ENCODE measurements around the gene CEP104. TPM values are rescaled to one million over a fixed set of nuclear protein-coding genes. Genes with fewer than 3 reads are reported as not detected.

CEP104 gene
- total RNA-seq, 1 experiment from 2014 or later, result 34.5 TPM

DNA sequence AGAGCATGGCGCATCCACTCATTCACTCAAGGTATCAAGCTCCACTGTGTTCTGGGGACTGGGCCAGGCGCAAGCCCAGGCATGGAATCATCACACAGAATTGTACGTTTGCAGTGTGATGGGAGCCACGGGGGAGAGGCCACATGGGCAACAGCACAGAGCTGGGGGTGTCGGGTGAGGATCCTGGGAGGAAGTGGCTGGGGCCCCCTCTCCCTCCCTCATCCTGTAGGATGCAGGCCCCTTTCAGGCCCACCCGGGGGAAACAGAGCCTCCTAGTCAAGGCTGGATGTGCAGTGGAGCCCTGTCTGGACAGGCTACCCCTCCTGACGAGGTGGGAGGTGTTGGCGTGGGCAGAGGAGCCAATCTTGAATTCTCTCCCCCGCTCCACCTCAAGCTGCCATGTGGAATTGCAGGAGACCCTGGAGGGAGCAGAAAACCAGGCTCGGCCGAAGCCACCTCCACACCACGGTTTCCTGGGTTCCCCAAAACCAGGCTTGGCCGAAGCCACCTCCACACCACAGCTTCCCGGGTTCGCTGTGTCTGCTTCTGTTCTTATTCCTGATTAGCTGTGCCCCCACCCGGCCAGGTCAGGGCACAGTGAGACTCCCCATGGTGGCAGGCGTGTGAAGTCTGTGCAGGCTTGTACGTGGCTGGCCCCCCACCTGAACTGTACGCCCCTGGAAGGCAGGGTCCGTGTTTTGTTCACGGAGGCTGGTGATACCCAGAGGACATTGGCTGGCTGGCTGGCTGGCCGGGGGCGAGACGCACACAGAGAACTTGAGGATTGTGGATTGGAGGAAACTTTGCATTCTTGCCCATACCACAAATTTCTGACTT is 47.2 kb upstream of the CEP104 start:
- H3K9ac ChIP-seq (ENCODE audit: extremely low read depth, insufficient read length, low read length), result no peak overlapping the region
- H4K8ac ChIP-seq (replicated peaks; ENCODE audit: insufficient read length, low read depth, low read length), result no peak overlapping the region
- no peak overlapping the region for H2BK15ac ChIP-seq (ENCODE audit: low read depth, low read length)
- no peak overlapping the region for H2BK12ac ChIP-seq (ENCODE audit: insufficient read length, low read depth, low read length)
- WGBS (ENCODE audit: extremely low coverage, insufficient read length, low lambda C conversion rate), result no CpG with 5 or more reads among the region's 24 CpGs
- Mint-ChIP-seq H3K4me3 (peak overlapping the region in 1 of 2 experiments; percentile 28; a peak in 1 of 5 replicates), H3K27ac (peak overlapping the region in 2 of 3 experiments; percentile 38 to 61; a peak in 1 of 7 replicates), H3K9me3 (peaks cover 0 to 2% of the 10 kb centered on the region in 2 experiments; a peak in 1 of 5 replicates), H3K4me1 (peaks cover 25 to 30% of the 10 kb centered on the region in 2 experiments), H3K27me3 (ENCODE audit: low read depth) (no peaks in the 10 kb centered on the region), H3K36me3 (ENCODE audit: insufficient read depth in 1 of 3, low read depth in 3 of 3) (no peaks in the 10 kb centered on the region; a peak in 2 of 7 replicates)
- H3K4me1 ChIP-seq (ENCODE audit: insufficient read depth, low read length), result no peaks in the 10 kb centered on the region
- no peak overlapping the region for H3K18ac ChIP-seq (ENCODE audit: insufficient read length, low read depth, low read length)
- H2BK20ac ChIP-seq (ENCODE audit: low read depth, low read length, poor library complexity, severe bottlenecking), result no peak overlapping the region
- no peak overlapping the region for H4K91ac ChIP-seq (ENCODE audit: insufficient read length, low read depth, low read length)
- H3K14ac ChIP-seq (ENCODE audit: insufficient read depth, low read length), result no peak overlapping the region; the same call in 1 of the 2 replicates
- TF ChIP-seq, protein P1, sequence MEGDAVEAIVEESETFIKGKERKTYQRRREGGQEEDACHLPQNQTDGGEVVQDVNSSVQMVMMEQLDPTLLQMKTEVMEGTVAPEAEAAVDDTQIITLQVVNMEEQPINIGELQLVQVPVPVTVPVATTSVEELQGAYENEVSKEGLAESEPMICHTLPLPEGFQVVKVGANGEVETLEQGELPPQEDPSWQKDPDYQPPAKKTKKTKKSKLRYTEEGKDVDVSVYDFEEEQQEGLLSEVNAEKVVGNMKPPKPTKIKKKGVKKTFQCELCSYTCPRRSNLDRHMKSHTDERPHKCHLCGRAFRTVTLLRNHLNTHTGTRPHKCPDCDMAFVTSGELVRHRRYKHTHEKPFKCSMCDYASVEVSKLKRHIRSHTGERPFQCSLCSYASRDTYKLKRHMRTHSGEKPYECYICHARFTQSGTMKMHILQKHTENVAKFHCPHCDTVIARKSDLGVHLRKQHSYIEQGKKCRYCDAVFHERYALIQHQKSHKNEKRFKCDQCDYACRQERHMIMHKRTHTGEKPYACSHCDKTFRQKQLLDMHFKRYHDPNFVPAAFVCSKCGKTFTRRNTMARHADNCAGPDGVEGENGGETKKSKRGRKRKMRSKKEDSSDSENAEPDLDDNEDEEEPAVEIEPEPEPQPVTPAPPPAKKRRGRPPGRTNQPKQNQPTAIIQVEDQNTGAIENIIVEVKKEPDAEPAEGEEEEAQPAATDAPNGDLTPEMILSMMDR (conservative IDR thresholded peaks at IDR 0.05), result no peak
- peaks cover 2% of the 10 kb centered on the region; the same call in 1 of the 2 replicates for H3K79me2 ChIP-seq (ENCODE audit: insufficient read depth, low read length)
- DNase-seq, result no peak
- H4K5ac ChIP-seq (ENCODE audit: insufficient read length, low read depth, low read length), result no peak overlapping the region
- no peak overlapping the region for H3K4ac ChIP-seq (ENCODE audit: low read depth, low read length)
- no peaks in the 10 kb centered on the region for H3K27me3 ChIP-seq (ENCODE audit: insufficient read depth, low read length)
- H3K9me3 ChIP-seq (ENCODE audit: control insufficient read depth, low read depth, low read length), result no peaks in the 10 kb centered on the region
- H2BK120ac ChIP-seq (ENCODE audit: low read depth, low read length, poor library complexity, severe bottlenecking), result no peak overlapping the region
- H3K79me1 ChIP-seq (ENCODE audit: insufficient read depth, low read depth, low read length, poor library complexity, severe bottlenecking), result no peaks in the 10 kb centered on the region
- H4K20me1 ChIP-seq (ENCODE audit: control insufficient read depth, insufficient read depth, insufficient read length), result no peaks in the 10 kb centered on the region
- no peak overlapping the region for H3T11ph ChIP-seq (ENCODE audit: low read length)
- H3K23me2 ChIP-seq (ENCODE audit: insufficient read length, low read depth, low read length, poor library complexity, severe bottlenecking), result peaks cover 6% of the 10 kb centered on the region
- H2BK5ac ChIP-seq (ENCODE audit: insufficient read length, low read length), result no peak overlapping the region
- H2AFZ ChIP-seq (ENCODE audit: low read length), result no peak overlapping the region
- H3K23ac ChIP-seq (ENCODE audit: insufficient read length, low read depth, low read length), result no peak overlapping the region
- no peak overlapping the region for H3K27ac ChIP-seq (ENCODE audit: insufficient read length, low read depth, low read length)
- H2AK5ac ChIP-seq (ENCODE audit: insufficient read length, low read length), result no peak overlapping the region
- no peak overlapping the region for H3K56ac ChIP-seq (ENCODE audit: insufficient read length, low read depth, low read length)
- no peak overlapping the region for H3K4me2 ChIP-seq (ENCODE audit: insufficient read depth, insufficient read length, low read length)

All from H9 (cell line).